Stimulated activated CD4-positive, alpha-beta T cell treated with anti-CD3 and anti-CD28 coated beads, TNF-alpha, amount 100 ng/mL, for 1 hour (primary cell): ENCODE data around the gene TEX50.
"Not testable (repeated sequence)": the region's sequence is repeated elsewhere in the genome, so short reads cannot be mapped to it uniquely, and the experiment has no call there.

Experiments used
- DNase-seq, 3 donors: peaks; one replicate each; pipeline ENCODE4 v3.0.0-alpha.2; 2020; ENCODE audit warnings: low read depth in 3 of 3, low spot score in 1 of 3

The TEX50 gene

GRCh38 chr1:173661763-173662162, 26.6 kb downstream of the TEX50 start:
- no peak for DNase-seq

DNA sequence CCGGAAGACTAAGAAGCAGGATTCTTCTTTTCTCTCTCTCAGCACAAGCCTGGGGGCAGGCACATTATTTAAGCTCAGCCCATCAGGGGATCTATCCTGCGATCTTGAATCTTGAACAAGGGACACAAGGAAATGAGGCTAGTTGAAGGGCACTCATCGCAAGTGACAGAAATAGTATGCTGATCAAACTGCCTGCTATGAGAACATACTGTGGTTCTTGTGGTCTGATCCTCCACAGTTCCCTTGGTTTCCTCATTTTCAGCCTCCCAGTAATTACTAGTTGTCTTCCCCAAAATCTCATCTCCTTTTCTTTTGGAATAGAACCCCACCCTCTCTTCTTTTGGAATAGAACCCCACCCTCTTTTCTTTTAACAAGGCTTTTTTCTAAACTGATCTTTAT, 28.0 kb downstream of the TEX50 start:
- DNase-seq = no peak

GRCh38 chr1:173666646-173667045, 31.5 kb downstream of the TEX50 start:
- DNase-seq = no peak

DNA sequence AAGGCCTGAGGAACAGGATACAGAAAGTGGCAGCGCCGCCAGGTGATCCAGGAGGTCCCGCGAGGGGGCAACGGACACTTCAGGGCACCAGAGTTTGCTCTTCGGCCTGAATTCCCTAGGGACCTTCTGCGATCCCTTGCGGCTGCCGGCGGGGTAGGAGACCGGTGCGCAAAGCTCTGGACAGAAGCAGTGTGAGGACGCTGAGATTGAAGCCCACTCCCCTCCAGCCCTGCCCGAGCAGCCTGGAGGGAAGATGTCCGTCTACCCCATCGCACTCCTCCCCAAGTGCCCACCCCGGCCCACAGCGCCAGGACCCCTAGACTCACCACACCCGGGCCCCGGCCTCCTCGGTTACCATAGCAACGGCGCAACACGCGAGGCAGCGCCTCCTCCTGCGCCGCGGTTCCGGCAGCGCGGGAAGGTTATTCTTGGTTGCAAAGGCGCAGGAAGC, 34.4 kb downstream of the TEX50 start, which contains the start of gene ANKRD45:
ANKRD45 (minus strand) TSS at position 361 of the 451 bp plus-strand sequence. CDS start 10,433 bp downstream, outside the sequence.
- no peak for DNase-seq

GRCh38 chr1:173674496-173674895, 39.4 kb downstream of the TEX50 start:
- not testable (repeated sequence) for DNase-seq

DNA sequence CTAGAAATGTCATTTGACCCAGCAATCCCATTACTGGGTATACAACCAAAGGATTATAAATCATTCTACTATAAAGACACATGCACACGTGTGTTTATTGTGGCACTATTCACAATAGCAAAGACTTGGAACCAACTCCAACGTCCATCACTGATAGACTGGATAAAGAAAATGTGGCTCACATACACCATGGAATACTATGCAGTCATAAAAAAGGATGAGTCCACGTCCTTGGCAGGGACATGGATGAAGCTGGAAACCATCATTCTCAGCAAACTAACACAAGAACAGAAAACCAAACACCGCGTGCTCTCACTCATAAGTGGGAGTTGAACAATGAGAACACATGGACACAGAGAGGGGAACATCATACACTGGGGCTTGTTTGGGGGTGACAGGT, 45.0 kb downstream of the TEX50 start:
- not testable (repeated sequence) for DNase-seq

GRCh38 chr1:173682184-173682583, 47.0 kb downstream of the TEX50 start:
- DNase-seq = no peak

- not testable (repeated sequence) for DNase-seq
Measured at GRCh38 chr1:173683838-173684237, 48.7 kb downstream of the TEX50 start.

GRCh38 chr1:173685121-173685520, 50.0 kb downstream of the TEX50 start:
- not testable (repeated sequence) for DNase-seq
